Measurements from ENCODE around the gene ADAMTSL4. TPM values are rescaled to one million over a fixed set of nuclear protein-coding genes. Genes with fewer than 3 reads are reported as not detected.

ADAMTSL4 gene
- total RNA-seq, 1 experiment from 2014 or later, result 9.5 TPM

DNA sequence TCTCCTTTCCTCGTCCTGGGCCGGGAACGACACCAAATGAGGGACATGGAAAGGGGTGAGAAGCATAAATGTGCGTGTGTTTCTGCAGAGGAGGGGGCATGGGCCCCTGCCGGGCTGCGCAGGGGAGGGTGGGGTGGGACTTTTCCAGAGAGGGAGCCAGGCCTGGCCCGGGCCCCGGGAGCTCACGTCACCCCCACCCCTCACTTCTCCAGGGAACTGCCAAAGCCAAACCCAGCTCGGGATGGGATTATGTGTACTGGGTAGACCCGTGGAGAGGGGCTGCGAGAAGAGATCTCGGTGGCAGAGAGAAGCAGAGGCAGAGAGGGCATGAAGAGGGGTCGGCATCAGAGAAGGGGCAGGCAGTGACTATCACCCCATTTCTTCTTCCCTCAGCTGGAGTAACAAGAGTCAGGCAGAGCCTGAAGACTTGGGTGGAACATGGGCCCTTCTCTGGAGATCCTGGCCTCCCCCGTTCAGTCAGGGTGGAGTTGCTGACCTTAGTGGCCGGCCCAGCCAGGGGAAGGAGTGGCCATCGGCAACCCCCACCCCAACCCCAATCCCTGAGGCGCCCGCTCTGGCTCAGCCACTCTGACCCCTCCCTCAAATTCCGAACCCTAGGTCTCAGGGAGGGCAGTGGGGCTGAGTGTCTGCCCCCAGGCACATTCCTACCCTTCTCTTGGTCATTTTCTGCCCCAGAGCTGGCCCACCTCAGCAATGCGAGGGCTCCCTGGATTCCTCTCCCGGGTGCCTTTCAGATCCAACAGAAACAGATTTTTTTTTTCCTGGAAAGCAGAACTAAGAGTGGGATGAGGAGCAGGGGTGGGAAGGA lies 1.2 kb downstream of the ADAMTSL4 start:
- Histone ChIP-seq H3K27ac (ENCODE audit: low read length) (no peak overlapping the region), H3K4me3 (ENCODE audit: low read depth in 2 of 2, low read length in 2 of 2) (peak overlapping the region in 1 of 2 experiments; percentile 73; a peak in 3 of 4 replicates), H3K4me1 (ENCODE audit: control insufficient read depth, insufficient read depth, low read length) (peaks cover 27% of the 10 kb centered on the region), H3K27me3 (ENCODE audit: control insufficient read depth, insufficient read depth, low read length) (no peaks in the 10 kb centered on the region), H3K36me3 (ENCODE audit: control insufficient read depth, insufficient read depth, low read length) (no peaks in the 10 kb centered on the region), H3K9me3 (ENCODE audit: control insufficient read depth, insufficient read depth, low read depth, low read length) (no peaks in the 10 kb centered on the region)
- ATAC-seq (no peak), DNase-seq (ENCODE audit: low read depth, low spot score) (no peak)
- no TSS peak for BruUV-seq (replicated peaks)
- intact Hi-C loops (cut with micrococcal nuclease; ENCODE audit: unreplicated experiment), result no loop called here
- TF ChIP-seq SIN3A (IDR thresholded peaks at IDR 0.05; ENCODE audit: borderline replicate concordance, insufficient read depth, low read depth, low read length) (no peak), TCF7L2 (IDR thresholded peaks at IDR 0.05; ENCODE audit: low read depth, low read length) (no peak), POLR2AphosphoS5 (IDR thresholded peaks at IDR 0.05; ENCODE audit: low read depth, low read length) (no peak)
- TF ChIP-seq, protein P1, sequence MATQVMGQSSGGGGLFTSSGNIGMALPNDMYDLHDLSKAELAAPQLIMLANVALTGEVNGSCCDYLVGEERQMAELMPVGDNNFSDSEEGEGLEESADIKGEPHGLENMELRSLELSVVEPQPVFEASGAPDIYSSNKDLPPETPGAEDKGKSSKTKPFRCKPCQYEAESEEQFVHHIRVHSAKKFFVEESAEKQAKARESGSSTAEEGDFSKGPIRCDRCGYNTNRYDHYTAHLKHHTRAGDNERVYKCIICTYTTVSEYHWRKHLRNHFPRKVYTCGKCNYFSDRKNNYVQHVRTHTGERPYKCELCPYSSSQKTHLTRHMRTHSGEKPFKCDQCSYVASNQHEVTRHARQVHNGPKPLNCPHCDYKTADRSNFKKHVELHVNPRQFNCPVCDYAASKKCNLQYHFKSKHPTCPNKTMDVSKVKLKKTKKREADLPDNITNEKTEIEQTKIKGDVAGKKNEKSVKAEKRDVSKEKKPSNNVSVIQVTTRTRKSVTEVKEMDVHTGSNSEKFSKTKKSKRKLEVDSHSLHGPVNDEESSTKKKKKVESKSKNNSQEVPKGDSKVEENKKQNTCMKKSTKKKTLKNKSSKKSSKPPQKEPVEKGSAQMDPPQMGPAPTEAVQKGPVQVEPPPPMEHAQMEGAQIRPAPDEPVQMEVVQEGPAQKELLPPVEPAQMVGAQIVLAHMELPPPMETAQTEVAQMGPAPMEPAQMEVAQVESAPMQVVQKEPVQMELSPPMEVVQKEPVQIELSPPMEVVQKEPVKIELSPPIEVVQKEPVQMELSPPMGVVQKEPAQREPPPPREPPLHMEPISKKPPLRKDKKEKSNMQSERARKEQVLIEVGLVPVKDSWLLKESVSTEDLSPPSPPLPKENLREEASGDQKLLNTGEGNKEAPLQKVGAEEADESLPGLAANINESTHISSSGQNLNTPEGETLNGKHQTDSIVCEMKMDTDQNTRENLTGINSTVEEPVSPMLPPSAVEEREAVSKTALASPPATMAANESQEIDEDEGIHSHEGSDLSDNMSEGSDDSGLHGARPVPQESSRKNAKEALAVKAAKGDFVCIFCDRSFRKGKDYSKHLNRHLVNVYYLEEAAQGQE (IDR thresholded peaks at IDR 0.05; ENCODE audit: insufficient read depth in 1 of 2, low read depth in 2 of 2, low read length in 1 of 2), result no peak
- TF ChIP-seq, protein P2, sequence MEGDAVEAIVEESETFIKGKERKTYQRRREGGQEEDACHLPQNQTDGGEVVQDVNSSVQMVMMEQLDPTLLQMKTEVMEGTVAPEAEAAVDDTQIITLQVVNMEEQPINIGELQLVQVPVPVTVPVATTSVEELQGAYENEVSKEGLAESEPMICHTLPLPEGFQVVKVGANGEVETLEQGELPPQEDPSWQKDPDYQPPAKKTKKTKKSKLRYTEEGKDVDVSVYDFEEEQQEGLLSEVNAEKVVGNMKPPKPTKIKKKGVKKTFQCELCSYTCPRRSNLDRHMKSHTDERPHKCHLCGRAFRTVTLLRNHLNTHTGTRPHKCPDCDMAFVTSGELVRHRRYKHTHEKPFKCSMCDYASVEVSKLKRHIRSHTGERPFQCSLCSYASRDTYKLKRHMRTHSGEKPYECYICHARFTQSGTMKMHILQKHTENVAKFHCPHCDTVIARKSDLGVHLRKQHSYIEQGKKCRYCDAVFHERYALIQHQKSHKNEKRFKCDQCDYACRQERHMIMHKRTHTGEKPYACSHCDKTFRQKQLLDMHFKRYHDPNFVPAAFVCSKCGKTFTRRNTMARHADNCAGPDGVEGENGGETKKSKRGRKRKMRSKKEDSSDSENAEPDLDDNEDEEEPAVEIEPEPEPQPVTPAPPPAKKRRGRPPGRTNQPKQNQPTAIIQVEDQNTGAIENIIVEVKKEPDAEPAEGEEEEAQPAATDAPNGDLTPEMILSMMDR (IDR thresholded peaks at IDR 0.05), result no peak
- in situ Hi-C loops (cut with HindIII; ENCODE audit: low pct_unique_long_range_greater_than_20kb, low sequenced_read_pairs), result no loop called here
- ChIA-PET POLR2A (interaction anchor here (1.0 kb wide), 1 partner anchor 10 kb away, joined by 3 read pairs; no protein-coding TSS in a partner anchor), CTCF (interaction anchor here (0.7 to 1.0 kb wide), 2 partner anchors 10 to 16 kb away, joined by 3 read pairs; no protein-coding TSS in a partner anchor)

DNA sequence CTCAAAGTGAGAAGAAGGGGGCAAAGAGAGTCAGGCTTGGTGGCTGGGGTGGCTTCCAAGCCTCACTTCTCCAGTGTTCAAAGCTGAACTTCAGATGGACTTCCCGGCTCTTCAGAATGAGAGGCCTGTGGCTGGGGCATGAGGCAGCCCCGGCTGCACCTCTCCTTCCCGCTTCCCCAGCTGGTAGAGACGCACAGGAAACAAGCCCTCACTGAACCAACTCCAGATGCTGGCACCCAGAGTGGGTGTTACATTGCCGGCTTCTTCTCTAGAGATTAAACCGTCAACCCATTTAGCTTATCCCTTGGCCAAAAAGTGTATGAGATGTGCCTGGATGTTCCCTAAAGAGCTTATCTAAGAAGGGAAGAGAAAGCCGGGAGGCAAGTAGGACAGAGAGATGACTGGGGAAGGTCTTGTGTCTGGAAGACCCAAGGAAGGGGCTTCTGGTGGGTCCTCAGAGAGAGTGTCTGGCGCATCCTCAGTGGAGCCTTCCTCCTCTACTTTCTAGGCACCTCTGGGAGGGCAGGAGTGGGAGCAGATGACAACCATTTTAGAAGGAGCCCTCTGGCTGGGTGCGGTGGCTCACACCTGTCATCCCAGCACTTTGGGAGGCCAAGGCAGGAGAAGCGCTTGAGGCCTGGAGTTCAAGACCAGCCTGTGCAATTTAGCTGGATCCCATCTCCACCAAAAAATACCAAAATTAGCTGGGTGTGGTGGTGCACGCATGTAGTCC lies 2.0 kb downstream of the ADAMTSL4 start:
- TF ChIP-seq, protein P2 (IDR thresholded peaks at IDR 0.05), result no peak
- TF ChIP-seq TCF7L2 (IDR thresholded peaks at IDR 0.05; ENCODE audit: low read depth, low read length), result no peak
- no peak for TF ChIP-seq SIN3A (IDR thresholded peaks at IDR 0.05; ENCODE audit: borderline replicate concordance, insufficient read depth, low read depth, low read length)
- TF ChIP-seq POLR2AphosphoS5 (IDR thresholded peaks at IDR 0.05; ENCODE audit: low read depth, low read length), result no peak; the same call in 1 of the 2 replicates
- TF ChIP-seq, protein P1 (IDR thresholded peaks at IDR 0.05; ENCODE audit: insufficient read depth in 1 of 2, low read depth in 2 of 2, low read length in 1 of 2), result no peak
- no TSS peak for BruUV-seq (replicated peaks)
- Histone ChIP-seq H3K4me1 (ENCODE audit: control insufficient read depth, insufficient read depth, low read length) (peaks cover 27% of the 10 kb centered on the region), H3K27ac (ENCODE audit: low read length) (no peak overlapping the region), H3K4me3 (ENCODE audit: low read depth in 2 of 2, low read length in 2 of 2) (no peak overlapping the region), H3K36me3 (ENCODE audit: control insufficient read depth, insufficient read depth, low read length) (no peaks in the 10 kb centered on the region), H3K9me3 (ENCODE audit: control insufficient read depth, insufficient read depth, low read depth, low read length) (no peaks in the 10 kb centered on the region), H3K27me3 (ENCODE audit: control insufficient read depth, insufficient read depth, low read length) (no peaks in the 10 kb centered on the region)
- ATAC-seq (no peak), DNase-seq (ENCODE audit: low read depth, low spot score) (no peak)
- in situ Hi-C loops (cut with HindIII; ENCODE audit: low pct_unique_long_range_greater_than_20kb, low sequenced_read_pairs) (no loop called here), intact Hi-C loops (cut with micrococcal nuclease; ENCODE audit: unreplicated experiment) (no loop called here)
- CTCF ChIA-PET, result interaction anchor here (0.7 to 1.0 kb wide), 3 partner anchors 9 to 17 kb away, joined by 3 to 7 read pairs (median 3); no protein-coding TSS in a partner anchor
- POLR2A ChIA-PET, result interaction anchor here (0.7 to 1.0 kb wide), 2 partner anchors 10 to 78 kb away, joined by 3 to 4 read pairs; partner anchors contain the start of gene ENSA

Data from Panc1 (cell line).